BLaER1 treated with 17β-estradiol and CSF1 and Interleukin-3, amounts not matched to agents 10 nM and 100 nM (cell line): ENCODE measurements around the gene SPATA21.

ENCODE experiments used
- H3K27ac ChIP-seq, 11 experiments: shearing (Covaris generic); formaldehyde crosslinking; 2 replicates each; pipeline ENCODE4 v1.8.1; 2022
- H3K27me3 ChIP-seq, 11 experiments: shearing (Covaris generic); formaldehyde crosslinking; 2 replicates each; pipeline ENCODE4 v1.8.1; 2022
- H3K36me3 ChIP-seq, 11 experiments: shearing (Covaris generic); formaldehyde crosslinking; 2 replicates each; pipeline ENCODE4 v1.8.1; 2022
- H3K4me1 ChIP-seq, 10 experiments: shearing (Covaris generic); formaldehyde crosslinking; 2 replicates each; pipeline ENCODE4 v1.8.1; 2022
- H3K4me2 ChIP-seq, 11 experiments: shearing (Covaris generic); formaldehyde crosslinking; 2 replicates each; pipeline ENCODE4 v1.8.1; 2022
- H3K4me3 ChIP-seq, 10 experiments: shearing (Covaris generic); formaldehyde crosslinking; 2 replicates each; pipeline ENCODE4 v1.8.1; 2022
- H3K9ac ChIP-seq, 11 experiments: shearing (Covaris generic); formaldehyde crosslinking; 2 replicates each; pipeline ENCODE4 v1.8.1; 2022
- H3K9me3 ChIP-seq, 11 experiments: shearing (Covaris generic); formaldehyde crosslinking; replicated peaks in 1 of 11; 2 replicates each; pipeline ENCODE4 v1.8.1; 2022
- H4K20me1 ChIP-seq, 11 experiments: shearing (Covaris generic); formaldehyde crosslinking; 2 replicates each; pipeline ENCODE4 v1.8.1; 2022
- Cebpa-rat ChIP-seq, 11 experiments: shearing (Covaris generic); IDR thresholded peaks; 2 replicates each; pipeline ENCODE4 v1.8.1; 2022

The SPATA21 gene

DNA sequence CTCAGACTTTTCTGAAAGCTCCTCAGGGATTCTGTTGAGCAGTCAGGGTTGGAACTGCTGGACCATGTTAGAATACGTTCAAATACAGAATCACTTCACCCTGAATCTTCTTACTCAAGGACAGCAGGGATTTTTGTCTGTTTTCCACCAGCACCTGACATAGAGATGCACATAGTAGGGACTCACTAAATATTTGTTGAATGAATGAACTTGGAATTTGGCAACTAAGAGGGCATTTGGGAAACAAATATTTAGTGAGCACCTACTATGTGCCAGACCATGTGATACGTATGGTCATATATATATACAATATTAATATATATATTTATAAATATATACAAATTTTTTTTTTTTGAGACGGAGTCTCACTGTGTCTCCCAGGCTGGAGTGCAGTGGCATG, 80.4 kb downstream of the SPATA21 start:
- Histone ChIP-seq H3K36me3 (no peaks in the 10 kb centered on the region), H3K9ac (no peak overlapping the region), H3K4me3 (no peak overlapping the region), H3K4me2 (no peak overlapping the region), H3K9me3 (no peaks in the 10 kb centered on the region), H3K27ac (no peak overlapping the region), H3K4me1 (peaks cover 5 to 24% (median 20%) of the 10 kb centered on the region in 10 experiments), H4K20me1 (peaks cover 0 to 2% (median 0%) of the 10 kb centered on the region in 11 experiments; a peak in 3 of 22 replicates), H3K27me3 (no peaks in the 10 kb centered on the region)
- no peak for TF ChIP-seq Cebpa-rat (IDR thresholded peaks at IDR 0.05)

DNA sequence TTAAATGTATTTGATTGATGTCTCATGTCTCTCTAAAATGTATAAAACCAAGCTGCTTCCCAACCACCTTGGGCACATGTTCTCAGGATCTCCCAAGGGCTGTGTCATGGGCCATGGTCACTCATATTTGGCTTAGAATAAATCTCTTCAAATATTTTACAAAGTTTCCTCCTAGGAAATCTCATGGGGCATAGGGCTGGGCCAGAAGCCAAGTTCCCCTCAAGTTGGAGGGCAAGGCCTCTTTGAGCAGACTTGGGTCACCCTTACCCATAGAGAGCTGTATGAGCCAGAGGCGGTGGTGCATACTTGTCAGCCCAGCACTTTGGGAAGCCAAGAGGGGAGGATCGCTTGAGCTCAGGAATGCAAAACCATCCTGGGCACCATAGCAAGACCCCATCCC, 82.6 kb downstream of the SPATA21 start:
- peaks cover 11 to 24% (median 14%) of the 10 kb centered on the region in 11 experiments; a peak in 19 of 22 replicates for H4K20me1 ChIP-seq
- H3K36me3 ChIP-seq: peaks cover 0 to 3% (median under 1%) of the 10 kb centered on the region in 11 experiments; a peak in 4 of 22 replicates
- no peaks in the 10 kb centered on the region for H3K27me3 ChIP-seq
- H3K4me1 ChIP-seq: peaks cover 17 to 39% (median 34%) of the 10 kb centered on the region in 10 experiments
- peak overlapping the region in 6 of 11 experiments; percentile 9 to 21 (median 14); a peak in 5 of 22 replicates for H3K4me2 ChIP-seq
- no peak overlapping the region for H3K27ac ChIP-seq
- H3K4me3 ChIP-seq: no peak overlapping the region
- TF ChIP-seq Cebpa-rat (IDR thresholded peaks at IDR 0.05): no peak
- H3K9ac ChIP-seq: no peak overlapping the region
- no peaks in the 10 kb centered on the region for H3K9me3 ChIP-seq

DNA sequence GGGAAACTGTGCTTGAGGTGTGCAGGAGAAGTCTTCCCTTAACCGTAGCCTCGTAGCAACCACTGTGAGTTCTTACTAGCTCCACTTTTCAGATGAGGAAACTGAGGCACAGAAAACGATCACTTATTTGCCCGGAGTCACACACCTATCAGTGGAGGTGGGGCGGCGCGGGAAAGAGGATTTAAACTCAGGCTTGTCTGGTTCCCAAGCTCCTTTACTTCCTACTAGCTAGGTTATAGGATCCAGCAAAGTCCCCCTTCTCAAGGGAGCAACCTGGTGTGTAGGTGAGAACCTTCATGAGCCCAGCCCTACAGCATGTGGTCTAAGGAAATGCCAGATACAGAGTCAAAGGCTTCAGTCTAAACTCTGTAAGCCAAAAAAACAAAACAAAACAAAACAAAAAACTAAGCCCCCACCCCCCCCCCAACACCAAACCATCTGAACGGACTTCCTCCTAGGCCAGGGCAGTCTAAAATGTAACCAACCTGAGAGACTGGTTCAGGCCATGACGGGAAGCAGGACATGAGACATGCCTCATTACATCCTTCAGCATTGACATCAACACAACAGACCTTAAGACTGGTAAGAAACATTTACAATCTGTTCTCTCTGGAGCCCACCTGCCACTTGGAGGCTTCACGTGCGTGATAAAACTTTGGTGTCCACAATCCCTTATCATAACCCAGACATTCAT, 84.2 kb downstream of the SPATA21 start:
- Histone ChIP-seq H3K4me1 (peaks cover 33 to 47% (median 43%) of the 10 kb centered on the region in 10 experiments), H3K4me3 (peak overlapping the region; percentile 81 to 99 (median 92)), H3K36me3 (peaks cover 0 to 10% (median 3%) of the 10 kb centered on the region in 11 experiments; a peak in 5 of 22 replicates), H3K9me3 (no peaks in the 10 kb centered on the region), H3K27me3 (no peaks in the 10 kb centered on the region), H4K20me1 (peaks cover 26 to 40% (median 30%) of the 10 kb centered on the region in 11 experiments; a peak in 21 of 22 replicates), H3K4me2 (peak overlapping the region; percentile 80 to 96 (median 88)), H3K27ac (peak overlapping the region; percentile 87 to 98 (median 94)), H3K9ac (peak overlapping the region; percentile 90 to 98 (median 96))
- no peak for TF ChIP-seq Cebpa-rat (IDR thresholded peaks at IDR 0.05)

DNA sequence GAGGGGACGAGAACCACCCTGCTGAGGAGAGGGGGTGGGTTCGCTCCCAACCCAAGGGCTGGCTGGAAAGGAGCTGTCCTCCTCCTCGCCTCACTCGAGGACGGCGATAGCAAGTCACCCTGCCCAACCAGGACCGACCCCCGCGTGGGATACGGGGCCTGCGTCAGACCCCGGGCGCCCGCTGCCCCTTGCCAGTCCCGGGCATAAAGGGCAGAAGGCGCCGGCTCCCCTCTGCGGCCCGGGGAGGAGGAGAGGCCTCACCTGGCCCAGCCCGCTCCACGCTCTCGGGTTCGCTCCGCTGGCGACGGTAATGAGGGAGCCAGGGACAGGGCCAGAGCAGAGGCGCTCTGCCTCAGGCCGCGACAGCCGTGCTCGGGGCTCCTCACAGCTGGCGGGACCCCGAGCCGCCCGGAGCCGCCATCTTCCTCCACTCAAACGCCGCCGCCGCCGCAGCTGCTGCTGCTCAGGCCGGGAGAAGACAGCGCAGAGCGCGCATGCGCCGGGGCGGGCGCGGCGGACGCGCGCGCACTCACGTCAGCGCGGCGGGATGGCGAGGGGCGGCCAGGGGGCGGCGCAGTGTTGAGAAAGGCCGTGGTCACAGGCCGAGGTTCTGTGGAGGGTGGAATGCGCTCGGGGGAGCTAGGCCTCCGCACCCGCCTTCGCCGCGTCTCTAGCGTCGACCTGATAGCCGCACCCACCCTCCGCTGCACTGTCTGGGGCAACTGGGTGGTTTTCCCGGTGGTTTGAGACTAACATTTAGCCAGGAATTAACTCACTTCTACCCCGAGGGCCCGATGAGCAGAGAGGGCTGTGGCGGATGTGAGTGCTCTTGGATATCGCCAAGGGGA, 85.0 kb downstream of the SPATA21 start, which contains the start of gene FBXO42:
Gene FBXO42 (minus strand): TSS at position 487 of the 848 bp plus-strand sequence. CDS start 37,062 bp downstream, outside the sequence.
- Histone ChIP-seq H4K20me1 (peaks cover 27 to 48% (median 38%) of the 10 kb centered on the region in 11 experiments; a peak in 21 of 22 replicates), H3K4me1 (peaks cover 41 to 47% (median 45%) of the 10 kb centered on the region in 10 experiments), H3K27ac (peak within 1 kb of the TSS; percentile 87 to 98 (median 94)), H3K9me3 (no peaks in the 10 kb centered on the region), H3K4me3 (peak within 1 kb of the TSS; percentile 81 to 99 (median 92)), H3K27me3 (no peaks in the 10 kb centered on the region), H3K4me2 (peak within 1 kb of the TSS; percentile 80 to 96 (median 88)), H3K36me3 (peaks cover 0 to 13% (median 4%) of the 10 kb centered on the region in 11 experiments; a peak in 7 of 22 replicates), H3K9ac (peak within 1 kb of the TSS; percentile 90 to 98 (median 96))
- no peak for TF ChIP-seq Cebpa-rat (IDR thresholded peaks at IDR 0.05)

DNA sequence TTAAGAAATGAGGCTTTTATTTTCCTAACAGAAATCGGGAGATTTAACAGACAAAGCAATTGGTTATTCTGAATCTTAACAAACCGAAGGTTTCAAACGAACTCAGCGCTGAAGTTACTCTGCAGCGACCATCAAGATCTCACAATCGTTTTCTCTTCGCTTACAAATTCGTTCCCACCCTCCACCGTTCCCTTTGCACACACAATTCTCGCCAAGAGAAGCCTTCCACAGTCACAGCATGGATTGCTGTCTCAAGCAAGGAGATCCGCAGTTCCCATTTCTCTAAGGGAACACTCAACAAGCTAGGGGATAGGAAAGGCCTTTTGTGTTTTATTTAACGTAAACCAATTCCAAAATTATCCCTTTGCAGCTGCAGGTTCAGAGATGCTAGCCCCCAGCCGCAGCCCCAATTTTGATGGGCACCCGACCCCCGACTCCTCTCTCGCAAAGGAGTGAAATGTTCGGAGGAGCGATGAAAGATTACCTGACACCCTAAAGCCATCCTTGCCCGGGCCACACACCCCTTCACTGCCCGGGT, 85.7 kb downstream of the SPATA21 start:
- Histone ChIP-seq H3K27me3 (no peaks in the 10 kb centered on the region), H3K36me3 (peaks cover 0 to 15% (median 4%) of the 10 kb centered on the region in 11 experiments; a peak in 7 of 22 replicates), H3K9me3 (no peaks in the 10 kb centered on the region), H4K20me1 (peaks cover 34 to 55% (median 45%) of the 10 kb centered on the region in 11 experiments; a peak in 21 of 22 replicates), H3K4me2 (peak overlapping the region; percentile 79 to 96 (median 88)), H3K4me1 (peaks cover 42 to 54% (median 47%) of the 10 kb centered on the region in 10 experiments), H3K27ac (peak overlapping the region; percentile 87 to 98 (median 94)), H3K9ac (peak overlapping the region; percentile 90 to 98 (median 96)), H3K4me3 (peak overlapping the region; percentile 81 to 99 (median 92))
- TF ChIP-seq Cebpa-rat (IDR thresholded peaks at IDR 0.05): no peak

DNA sequence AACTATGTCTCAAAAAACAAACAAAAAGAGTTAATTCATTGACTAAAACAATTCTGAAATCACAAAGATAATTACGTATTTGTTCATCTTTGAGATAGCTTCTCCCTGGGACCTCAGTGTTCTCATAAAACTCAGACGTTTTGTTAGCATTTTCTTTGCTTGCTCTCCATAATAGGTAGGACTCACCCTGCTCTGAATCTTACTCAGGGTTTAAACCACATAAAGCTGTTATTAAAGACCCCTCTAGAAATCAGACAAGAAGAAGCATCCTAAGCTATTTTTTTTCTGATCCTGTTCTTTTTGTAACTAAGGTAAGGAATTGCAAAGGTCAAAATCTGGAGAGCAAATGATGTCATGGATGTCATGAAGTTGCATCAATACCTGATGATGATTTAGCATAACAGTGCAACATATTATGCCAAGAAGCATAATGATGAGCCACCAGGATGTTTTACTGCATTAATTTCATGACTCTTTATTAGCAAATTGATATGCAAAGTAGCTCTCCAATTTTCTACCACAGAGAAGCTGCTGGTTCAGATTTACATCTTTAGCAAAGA, 87.3 kb downstream of the SPATA21 start:
- Histone ChIP-seq H3K9ac (peak overlapping the region in 4 of 11 experiments; percentile 40 to 98 (median 94); a peak in 4 of 22 replicates), H3K9me3 (no peaks in the 10 kb centered on the region), H3K4me2 (peak overlapping the region; percentile 79 to 96 (median 88)), H3K27me3 (no peaks in the 10 kb centered on the region), H3K4me3 (peak overlapping the region in 3 of 10 experiments; percentile 81 to 99 (median 96); a peak in 4 of 20 replicates), H3K27ac (peak overlapping the region in 2 of 11 experiments; percentile 65 to 98; a peak in 4 of 22 replicates), H3K36me3 (peaks cover 0 to 19% (median 7%) of the 10 kb centered on the region in 11 experiments; a peak in 8 of 22 replicates), H3K4me1 (peaks cover 39 to 55% (median 46%) of the 10 kb centered on the region in 10 experiments), H4K20me1 (peaks cover 37 to 70% (median 60%) of the 10 kb centered on the region in 11 experiments; a peak in 21 of 22 replicates)
- TF ChIP-seq Cebpa-rat (IDR thresholded peaks at IDR 0.05): no peak
